K562 treated with DMSO at 1 percent for 48 hours (cell line): ENCODE measurements around the gene NRG3. TPM values are rescaled to one million over a fixed set of nuclear protein-coding genes. Genes with fewer than 3 reads are reported as not detected.

Source experiments
- total RNA-seq: library from RNA; unstranded; fragments of 300-600 nt; gene quantifications from 2 replicates; pipeline ENCODE4 v1.2.3, GENCODE V29; 2022; ENCODE audit warnings: low replicate concordance; ENCODE audit errors: extremely low read depth

The NRG3 gene
- total RNA-seq: not detected in 2 replicates

DNA sequence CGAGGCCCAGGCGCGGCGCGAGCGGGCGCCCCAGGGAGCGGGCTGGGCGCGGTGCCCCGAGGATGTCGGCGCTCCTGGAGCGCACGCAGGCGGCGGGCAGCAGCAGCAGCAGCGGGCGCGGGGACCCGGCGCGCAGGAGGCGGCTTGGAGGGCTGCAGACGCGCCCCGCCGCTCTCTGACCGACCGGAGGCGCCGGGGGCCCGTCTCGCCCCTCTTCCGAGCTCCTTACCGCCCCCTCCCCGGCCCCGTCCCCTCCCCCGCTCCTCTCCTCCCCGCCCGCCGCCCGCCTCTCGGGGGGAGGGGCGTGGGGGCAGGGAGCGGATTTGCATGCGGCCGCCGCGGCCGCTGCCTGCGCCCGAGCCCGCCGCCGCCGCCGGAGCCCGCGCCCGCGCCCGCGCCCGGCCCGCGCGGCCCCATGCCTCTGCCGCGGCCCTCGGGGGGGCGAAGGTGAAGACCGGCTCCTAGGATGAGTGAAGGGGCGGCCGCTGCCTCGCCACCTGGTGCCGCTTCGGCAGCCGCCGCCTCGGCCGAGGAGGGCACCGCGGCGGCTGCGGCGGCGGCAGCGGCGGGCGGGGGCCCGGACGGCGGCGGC is at the start of gene NRG3:
TSS of gene NRG3 (plus strand) at position 320 of the 592 bp plus-strand sequence.

